DMS153 treated with DMSO at 0.1 percent for 48 hours (cell line): Measurements from ENCODE around the gene IDI1.
"Not testable (repeated sequence)": the region's sequence is repeated elsewhere in the genome, so short reads cannot be mapped to it uniquely, and the experiment has no call there.

Experiments used
- DNase-seq: peaks from one replicate; lab custom pipeline; 2025; ENCODE audit not compliant: unreplicated experiment; lab: John Stamatoyannopoulos, UW

IDI1 gene

GRCh38 chr10:1064964-1065247, 16.0 kb upstream of the IDI1 start:
- DNase-seq, result no peak

GRCh38 chr10:1063232-1063865, 14.4 kb upstream of the IDI1 start:
- no peak for DNase-seq

DNA sequence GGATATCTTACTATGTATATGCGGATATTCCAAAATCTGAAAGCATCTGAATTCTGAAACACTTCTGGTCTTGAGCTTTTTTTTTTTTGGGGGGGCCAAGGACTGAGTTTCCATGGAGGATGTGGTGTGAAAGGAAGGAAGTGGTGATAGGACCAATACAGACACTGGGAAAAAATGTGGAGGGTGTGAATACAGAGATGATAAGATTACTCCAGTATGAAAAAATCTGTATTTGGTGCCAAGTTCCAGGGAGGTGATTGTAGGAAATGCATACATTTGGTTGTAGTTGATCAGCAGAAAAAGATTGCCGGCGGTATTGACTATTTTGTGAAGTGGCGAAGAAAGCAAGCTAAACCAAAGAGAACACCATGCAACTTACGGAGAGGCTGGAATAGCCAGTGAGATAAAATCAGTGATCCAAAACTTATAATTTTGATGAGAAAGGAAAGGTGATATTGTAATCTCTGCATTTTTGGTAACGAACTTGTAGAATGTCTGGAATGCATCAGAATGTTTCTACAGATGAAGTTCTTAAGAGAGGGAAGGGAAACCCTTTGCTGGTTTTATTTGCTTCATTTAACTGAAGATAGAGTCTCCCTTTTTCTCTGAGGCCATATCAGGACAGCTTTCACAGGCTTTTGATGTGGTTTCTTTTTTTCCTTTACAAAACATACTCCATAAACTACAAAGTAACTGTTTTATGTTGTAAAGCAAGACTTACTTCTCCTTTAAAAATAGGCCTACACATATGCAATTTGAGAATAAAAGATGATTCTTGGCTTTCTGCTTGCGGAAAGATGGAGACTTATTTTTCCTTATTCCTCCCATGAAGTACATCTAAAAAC, 13.2 kb upstream of the IDI1 start:
- no peak for DNase-seq

DNA sequence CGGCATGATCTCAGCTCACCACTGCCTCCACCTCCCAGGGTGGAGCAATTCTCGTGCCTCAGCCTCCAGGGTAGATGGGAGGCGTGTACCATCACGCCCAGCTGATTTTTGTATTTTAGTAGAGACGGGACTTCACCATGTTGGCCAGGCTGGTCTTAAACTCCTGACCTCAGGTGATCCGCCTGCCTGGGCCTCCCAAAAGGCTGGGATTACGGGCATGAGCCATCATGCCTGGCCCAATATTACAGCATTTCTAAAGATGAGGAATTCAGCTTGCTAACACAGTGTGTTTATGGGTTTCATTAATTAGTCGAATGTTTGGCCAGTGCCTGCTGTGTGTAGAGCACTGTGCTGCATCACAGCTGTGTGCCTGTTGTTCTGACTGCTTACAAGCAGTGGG, 11.0 kb upstream of the IDI1 start:
- DNase-seq, result no peak

DNA sequence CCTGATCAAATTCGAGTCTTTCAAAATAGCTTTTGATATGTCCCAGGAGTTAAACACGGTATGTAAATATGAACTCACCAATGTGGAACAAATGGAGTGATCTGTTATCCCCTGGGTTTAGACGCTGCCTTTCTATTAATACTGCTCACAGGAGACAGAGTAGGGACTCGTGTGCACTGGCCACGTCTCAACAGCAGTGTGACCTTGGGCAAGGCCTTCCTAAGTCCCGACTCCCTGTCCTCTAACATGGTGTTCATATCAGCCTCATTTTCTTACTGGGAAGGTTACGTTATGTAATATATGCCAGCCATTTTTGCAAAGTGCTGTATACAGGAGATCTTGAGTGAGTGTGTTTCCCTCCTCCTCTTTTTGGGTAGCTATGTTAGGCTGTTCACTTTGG, 9.1 kb upstream of the IDI1 start:
- DNase-seq, result no peak

GRCh38 chr10:1057106-1057657, 8.3 kb upstream of the IDI1 start:
- DNase-seq, result no peak

DNA sequence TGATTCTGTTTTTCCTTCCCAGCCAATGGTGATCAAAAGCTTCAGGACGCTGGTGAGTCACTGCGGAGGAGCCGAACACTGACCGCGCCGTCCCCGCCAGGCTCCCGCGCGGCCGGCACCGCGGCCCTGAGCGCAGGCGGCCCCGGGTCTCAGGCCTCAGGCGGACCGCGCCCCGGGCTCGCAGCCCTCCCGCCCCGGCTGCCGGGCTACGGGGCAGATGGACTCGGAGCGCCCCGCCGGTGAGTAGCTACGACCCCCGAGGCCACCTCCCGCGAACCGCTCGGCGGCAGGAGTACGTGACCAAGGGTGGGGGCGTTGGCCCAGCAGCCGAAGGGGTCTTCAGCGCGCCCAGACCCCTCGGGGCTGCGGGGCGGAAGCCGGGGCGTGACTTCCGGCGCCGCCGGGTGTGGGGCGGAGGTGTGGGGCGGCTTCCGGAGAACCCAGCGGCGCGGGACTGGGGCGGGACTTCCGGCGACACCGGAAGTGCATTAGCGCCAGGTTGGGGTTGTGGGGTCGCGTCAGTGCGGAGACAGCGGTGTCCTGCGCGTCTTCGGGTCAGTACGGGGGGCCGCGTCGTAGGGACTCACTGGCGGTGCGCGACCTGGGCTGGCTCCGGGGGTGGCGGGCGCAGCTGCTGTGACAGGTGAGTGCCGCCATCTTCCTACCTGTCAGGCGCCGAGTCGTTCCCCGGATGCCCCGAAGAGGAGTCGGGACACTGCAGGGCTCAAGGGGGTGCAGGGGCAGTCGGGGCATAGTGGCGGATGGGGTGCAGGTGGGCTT, 7.6 kb upstream of the IDI1 start, which contains the start of gene WDR37:
WDR37 (plus strand) TSS at position 60 of the 780 bp plus-strand sequence. CDS start 15,771 bp downstream, outside the sequence.
- DNase-seq, result no peak

DNA sequence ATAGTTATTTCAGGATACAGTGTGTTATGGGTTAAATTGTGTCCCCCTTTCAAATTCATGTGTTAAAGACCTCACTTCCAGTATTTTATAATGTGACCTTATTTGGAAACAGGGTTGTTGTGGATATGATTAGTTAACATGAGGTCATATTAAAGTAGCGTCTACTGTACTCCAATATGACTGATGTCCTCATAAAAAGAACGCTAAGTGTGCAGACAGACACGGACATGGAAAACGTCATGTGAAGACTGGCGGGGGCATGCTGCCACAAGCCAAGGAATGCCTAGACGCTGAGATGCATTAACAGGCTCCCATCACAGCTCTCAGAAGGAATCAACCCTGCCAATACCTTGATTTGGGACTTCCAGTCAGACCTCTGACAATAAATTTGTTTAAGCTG, 5.8 kb upstream of the IDI1 start:
- DNase-seq, result no peak

- no peak for DNase-seq
Observed at GRCh38 chr10:1050554-1050953, 1.6 kb upstream of the IDI1 start.

GRCh38 chr10:1050145-1050544, 1.2 kb upstream of the IDI1 start:
- no peak for DNase-seq

DNA sequence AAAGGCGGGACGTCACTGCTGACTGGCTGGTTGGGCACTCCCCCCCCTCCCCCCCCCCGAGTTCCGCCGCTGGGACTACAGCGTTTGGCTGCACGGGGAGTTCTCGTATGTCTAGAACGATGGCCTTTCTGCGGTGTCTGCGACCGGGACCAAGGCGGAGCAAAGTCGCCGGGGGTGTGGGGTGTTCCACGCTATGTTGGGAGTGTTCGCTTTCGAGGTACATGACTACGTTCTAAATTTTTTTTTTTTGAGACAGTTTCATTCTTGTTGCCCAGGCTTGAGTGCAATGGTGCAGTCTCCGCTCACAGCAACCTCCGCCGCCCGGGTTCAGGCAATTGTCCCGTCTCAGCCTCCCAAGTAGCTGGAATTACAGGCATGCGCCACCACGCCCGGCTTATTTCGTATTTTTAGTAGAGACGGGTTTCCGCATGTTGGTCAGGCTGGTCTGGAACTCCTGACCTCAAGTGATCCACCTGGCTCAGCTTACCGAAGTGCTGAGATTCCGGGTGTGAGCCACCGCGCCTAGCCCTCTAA, 573 bp upstream of the IDI1 start:
- DNase-seq, result no peak

GRCh38 chr10:1048349-1048731, 579 bp downstream of the IDI1 start:
- no peak for DNase-seq

DNA sequence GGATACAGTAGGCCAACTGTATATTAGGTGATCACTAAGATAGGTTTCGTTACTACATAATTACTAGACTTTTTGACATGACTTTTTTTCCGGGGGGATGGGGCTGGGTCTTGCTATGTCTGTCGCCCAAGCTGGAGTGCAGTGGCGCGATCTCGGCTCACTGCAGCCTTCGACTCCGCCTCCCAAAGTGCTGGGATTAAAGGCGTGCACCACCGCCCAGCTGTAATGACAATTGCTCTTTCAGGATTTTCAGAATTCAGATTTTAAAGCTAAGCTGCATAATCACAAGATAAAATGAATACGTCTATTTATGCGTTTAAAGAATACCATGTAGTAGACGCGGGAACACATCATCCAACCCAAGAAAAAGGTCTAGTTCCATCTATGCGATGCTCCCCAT, 982 bp downstream of the IDI1 start:
- DNase-seq, result no peak

- no peak for DNase-seq
Observed at GRCh38 chr10:1045415-1045814, 3.5 kb downstream of the IDI1 start.

GRCh38 chr10:1044964-1045363, 4.0 kb downstream of the IDI1 start:
- DNase-seq, result no peak

DNA sequence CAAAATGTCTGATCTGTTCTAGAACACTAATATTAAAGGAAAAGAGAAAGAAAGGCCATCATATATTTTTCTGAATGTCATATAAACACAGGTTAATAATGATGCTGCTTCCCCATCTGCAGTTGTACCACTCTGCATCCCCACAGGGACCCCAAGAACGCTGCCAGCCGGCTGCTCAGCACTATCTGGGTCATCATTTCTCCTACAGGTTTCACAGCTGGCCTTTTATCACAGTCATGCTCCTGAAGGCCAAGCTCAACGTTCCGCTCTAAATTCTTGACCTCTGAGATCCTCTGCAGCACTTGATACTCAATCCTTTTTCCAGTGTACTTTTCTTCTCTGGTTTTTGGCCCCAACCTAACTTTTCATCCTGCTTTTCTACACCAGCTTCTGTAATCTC, 4.8 kb downstream of the IDI1 start:
- DNase-seq, result no peak

GRCh38 chr10:1043532-1043995, 5.4 kb downstream of the IDI1 start:
- no peak for DNase-seq

DNA sequence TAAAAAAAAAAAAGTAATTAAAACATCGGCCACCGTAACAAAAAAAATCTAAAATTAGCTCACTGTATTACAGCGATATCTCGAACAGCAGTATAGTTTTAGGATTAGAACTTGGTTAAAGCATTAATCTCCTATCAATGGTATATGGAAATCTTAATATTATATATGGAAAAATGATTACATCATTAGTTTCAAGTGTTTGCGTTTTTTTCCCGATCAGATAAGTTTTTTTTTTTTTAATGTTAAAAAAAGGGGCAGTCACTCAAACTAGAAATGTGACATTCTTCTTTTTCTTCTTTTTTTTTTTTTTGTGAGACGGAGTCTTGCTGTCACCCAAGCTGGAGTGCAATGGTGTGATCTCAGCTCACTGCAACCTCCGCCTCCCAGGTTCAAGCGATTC, 7.4 kb downstream of the IDI1 start:
- no peak for DNase-seq

DNA sequence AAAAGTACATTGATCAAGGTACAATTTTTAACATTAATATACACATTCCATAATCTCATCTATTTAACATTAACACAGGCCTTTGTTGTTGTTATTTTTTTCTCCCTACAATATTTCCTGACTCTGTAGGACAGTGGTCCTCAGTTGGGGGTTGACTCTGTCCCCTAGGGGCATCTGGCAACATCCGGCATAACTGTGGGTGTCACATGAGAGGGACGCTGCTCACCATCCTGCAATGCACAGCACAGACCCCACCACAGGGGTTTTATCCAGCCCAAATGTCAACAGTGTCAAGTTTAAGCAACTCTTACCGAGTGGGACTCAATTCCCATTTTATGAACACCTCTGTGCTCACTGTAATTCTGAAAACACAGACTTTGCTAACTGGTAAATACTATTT, 8.8 kb downstream of the IDI1 start:
- no peak for DNase-seq

GRCh38 chr10:1038769-1039168, 10.2 kb downstream of the IDI1 start:
- not testable (repeated sequence) for DNase-seq

GRCh38 chr10:1037098-1037497, 11.8 kb downstream of the IDI1 start:
- no peak for DNase-seq
